Activated CD8-positive, alpha-beta memory T cell treated with anti-CD3 and anti-CD28 coated beads, Interleukin-2, amount 50 U/mL, for 24 hours (primary cell): ENCODE measurements around the gene OR1D5.
"Not testable (repeated sequence)": the region's sequence is repeated elsewhere in the genome, so short reads cannot be mapped to it uniquely, and the experiment has no call there.

Source experiments
- DNase-seq: peaks from one replicate; pipeline ENCODE4 v3.0.0-alpha.2; 2020; ENCODE audit errors: extremely low read depth

OR1D5 gene

DNA sequence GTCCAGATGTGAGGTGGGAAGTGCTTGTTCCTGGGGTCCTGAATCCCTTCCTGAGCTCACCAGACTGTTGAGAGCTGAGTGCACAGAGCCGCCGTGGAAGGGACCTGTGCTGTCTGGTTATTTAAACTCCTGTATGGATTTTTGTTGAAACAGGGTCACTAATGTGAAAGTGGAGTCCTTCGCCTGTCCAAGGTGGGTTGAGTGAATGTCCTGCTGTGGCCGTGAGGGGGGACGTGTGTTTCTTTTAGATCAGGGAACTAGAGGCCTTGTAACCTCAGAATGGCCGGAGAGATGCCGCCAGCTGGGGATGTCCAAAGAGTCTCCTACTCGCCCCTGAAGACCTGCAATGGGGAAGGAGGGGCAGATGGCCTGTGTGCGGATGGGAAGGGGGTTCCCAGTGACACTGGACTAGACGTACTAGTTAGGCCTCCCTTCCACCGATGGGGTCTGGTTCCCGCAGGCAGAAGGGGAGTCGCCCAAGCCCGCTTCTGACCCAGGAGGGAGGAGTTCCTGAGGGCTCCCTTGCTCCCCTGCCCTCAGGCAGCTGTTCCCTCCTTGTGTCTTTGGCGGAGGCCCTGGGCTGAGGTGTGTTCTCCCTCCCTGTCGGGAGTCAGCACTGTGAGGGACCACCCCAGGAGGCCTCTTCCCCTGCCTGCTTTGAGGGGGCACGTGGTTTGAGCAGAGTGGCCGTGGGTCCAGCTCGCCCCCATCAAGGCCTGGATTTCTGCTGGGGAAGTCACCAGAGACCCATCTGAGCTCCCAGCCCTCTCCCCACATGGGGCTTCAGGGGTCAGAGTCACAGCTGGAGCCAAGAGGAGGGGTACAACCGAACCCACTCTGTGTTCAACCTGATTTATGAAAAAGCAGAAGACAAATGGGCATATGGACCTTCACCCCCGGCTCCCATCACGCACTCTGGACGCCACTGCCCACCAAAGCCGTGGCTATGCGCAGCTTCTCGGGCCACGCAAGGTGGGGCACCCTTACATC is 30.9 kb downstream of the OR1D5 start:
- DNase-seq, result no peak

DNA sequence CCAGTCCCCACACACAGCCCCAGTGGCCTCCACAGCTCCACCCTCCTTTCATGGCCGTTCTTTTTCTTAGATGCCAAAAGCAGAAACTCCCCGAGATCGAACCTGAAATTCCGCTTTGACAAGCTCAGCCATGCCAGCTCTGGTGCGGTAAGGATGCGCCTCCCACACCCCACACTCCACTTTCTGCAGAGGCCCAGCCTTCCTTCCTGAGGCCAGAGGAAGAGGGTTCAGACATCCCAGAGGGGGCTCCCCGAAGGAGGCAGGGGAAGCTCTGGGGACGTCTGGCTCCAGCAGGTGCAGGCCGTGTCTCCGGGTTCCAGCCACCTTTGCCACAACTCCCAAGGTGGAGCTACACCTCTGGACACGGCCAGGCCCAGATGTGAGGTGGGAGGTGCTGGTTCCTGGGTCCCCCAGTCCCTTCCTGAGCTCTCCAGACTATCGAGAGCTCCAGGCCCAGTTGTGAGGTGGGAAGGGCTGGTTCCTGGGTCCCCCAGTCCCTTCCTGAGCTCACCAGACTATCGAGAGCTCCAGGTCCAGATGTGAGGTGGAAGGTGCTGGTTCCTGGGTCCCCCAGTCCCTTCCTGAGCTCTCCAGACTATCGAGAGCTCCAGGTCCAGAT is 32.4 kb downstream of the OR1D5 start:
- DNase-seq, result not testable (repeated sequence)

DNA sequence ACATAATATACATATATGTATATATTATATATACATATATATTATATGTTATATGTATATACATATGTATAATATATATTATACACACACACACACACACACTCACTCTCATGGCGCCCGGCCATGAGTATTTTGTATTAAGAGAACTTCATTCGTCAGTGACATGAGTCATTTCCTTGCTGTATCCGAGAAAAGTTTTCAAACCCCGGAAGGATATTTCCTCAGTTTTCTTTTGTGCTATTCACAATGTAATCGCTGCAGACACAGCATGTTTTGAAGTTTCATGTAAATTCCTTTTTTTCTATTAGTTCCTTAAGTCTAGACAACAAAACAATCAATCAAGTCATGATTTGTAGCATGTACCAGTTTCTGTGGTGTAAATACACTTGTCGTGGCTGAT is 33.3 kb downstream of the OR1D5 start:
- DNase-seq, result no peak

DNA sequence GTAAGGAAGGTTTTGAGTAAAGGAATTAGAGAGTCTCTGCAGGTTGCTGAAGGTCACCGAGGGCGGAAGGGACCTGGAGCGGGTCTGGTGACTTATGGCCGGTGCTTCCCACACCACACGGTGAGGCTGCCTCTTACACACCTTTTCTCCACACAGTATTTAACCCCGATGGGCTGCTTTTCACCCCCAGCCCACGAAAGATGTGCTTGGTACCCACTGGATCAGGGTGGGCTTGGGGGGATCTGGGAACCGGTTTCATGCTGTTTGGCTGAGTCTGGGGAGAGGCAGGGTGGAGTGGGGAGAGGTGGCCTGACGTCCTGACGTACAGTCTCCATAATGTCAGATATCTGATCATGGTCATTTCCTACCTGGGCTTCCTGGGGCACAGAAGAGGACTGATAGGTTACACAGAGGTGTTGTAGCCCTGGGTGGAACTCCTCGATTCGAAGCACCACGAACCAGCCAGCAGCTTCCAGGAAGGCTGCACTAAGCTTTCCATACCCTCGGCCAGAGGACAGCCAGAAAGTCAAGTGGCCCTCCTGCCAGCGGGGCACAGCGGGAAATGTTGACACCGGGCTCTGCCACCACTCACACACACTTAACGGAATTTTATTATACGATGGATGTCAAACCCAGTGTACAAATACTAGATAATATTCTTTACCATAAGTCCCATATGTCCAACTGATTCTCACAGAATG is 34.0 kb downstream of the OR1D5 start:
- no peak for DNase-seq

DNA sequence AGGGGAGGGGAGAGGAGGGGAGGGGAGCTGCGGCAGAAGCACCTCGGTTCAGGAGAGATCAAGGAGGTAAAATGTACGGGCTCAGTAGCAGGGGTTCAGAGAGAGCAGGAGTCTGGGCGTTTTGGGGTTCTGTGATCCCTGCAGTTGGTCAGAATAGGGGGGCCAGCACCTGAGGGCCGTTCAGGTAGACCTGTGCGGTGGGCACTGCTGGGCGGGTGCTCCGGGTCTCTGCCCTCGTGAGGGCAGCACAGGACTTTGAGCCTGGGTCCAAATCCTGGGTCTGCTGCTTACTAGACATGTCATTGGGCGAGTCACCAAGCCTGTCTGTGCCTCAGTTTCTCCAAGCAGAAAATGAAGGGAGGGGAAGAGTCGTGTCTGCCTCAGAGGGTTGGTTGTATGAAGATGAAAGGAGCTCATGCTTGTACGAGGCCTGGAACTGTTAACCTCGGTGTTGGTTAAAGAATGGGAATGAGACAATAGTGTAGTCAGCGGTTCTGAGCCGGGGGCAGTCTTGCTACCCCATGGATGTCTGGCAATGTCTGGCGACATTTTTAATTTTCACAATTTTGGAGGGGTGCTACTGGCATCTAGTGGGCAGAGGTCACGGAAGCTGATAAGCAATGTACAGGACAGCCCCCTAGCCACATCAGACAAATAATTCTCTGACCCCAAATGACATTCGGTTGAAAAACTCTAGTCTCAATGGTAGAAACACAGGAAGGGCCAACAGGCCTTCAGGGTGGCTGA is 35.4 kb downstream of the OR1D5 start:
- DNase-seq, result no peak

GRCh38 chr17:3026856-3027751 is 36.3 kb downstream of the OR1D5 start:
- DNase-seq, result no peak

GRCh38 chr17:3026125-3026855 is 37.1 kb downstream of the OR1D5 start:
- DNase-seq, result no peak

DNA sequence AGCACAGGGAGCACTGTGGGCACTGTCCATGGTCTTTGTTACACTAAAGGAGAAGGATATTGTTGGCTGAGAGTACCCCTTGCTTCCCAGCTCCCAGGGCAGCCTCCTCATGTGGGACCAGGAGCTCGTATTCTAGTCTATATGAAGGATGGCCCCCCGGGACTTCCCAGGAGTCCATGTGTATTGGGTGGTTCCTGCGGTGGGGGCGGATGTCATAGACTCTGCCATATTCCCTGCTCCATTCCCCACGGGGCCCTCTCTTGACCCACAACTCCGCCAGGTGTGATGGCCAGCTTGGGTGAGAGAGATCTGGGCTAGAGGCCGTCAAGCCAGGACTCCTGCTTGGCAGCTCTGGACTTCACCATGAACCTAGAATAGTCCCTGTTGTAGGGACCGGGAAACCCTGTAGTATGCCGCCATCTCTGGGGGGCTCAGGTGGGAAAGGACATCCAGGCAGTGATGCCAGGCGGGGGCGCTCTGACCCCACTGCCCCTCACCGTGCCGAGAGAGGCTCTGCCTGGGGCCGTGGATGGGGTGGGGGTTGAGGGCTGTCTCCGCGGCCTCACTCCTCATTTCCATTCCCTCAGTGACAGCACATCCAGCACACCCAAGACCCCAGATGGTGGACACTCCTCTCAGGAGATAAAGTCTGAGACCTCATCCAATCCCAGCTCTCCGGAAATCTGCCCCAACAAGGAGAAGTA is 37.8 kb downstream of the OR1D5 start:
- DNase-seq, result no peak

GRCh38 chr17:3024346-3024745 is 39.1 kb downstream of the OR1D5 start:
- no peak for DNase-seq

DNA sequence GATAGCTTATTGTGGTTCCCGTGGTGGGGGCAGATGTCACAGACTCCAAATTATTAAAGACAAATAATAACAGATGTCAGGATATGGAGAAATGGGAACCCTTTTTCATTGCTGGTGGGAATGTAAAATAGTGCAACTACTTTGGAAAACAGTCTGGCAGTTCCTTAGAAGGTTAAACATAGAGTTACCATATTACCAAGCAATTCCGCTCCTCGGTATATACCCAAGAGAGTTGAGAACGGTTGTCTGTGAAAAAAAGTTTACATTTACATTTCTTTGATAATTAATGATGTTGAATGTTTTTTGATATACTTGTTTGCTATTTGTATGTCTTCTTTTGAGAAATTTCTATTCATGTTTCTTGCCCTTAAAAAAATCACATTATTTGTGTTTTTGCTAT is 41.2 kb downstream of the OR1D5 start:
- DNase-seq, result no peak

DNA sequence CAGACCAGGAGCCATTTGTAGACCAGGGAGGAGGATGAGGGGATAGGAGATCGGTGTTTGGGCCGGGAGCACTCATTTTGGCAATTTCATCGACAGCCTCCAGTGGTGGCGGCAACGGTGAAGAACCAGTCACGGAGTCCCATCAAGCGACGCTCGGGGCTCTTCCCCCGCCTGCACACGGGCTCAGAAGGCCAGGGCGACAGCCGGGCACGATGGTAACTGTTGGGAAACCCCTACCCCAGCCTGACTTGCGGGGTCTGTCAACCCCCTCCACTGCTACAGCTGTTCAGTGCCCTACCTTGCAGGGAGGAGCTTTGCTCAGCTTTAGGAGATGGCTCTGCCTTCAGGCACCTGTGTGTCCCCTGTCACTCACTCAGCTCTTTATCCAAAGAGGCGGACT is 43.0 kb downstream of the OR1D5 start:
- DNase-seq, result no peak

- no peak for DNase-seq
These were observed 43.6 kb downstream of the OR1D5 start for GRCh38 chr17:3019761-3020160.

DNA sequence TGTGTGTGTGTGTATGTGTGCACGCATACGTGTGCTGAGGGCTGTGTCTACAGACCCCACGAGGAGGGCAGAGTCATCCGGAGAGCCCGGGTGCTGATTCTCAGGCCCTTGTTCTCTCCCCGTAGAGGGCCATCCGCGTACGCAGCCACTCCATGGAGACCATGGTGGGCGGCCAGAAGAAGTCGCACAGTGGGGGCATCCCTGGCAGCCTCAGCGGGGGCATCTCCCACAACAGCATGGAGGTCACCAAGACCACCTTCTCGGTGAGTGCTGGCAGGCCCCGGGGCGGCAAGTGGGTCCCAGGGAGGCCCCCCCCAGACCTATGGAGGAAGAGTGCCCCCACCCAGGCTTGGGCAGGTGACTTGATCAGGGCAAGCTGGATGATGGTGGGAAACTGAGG is 45.5 kb downstream of the OR1D5 start:
- no peak for DNase-seq

- no peak for DNase-seq
These were observed 47.5 kb downstream of the OR1D5 start for GRCh38 chr17:3015890-3016289.

GRCh38 chr17:3012926-3013581 is 50.4 kb downstream of the OR1D5 start:
- DNase-seq, result no peak
